ENCODE data around the gene DHRS9. TPM values are rescaled to one million over a fixed set of nuclear protein-coding genes. Genes with fewer than 3 reads are reported as not detected.

The DHRS9 gene
- total and polyA plus RNA-seq, 9 of the 15 experiments (the other 6 are each of a cell fraction or from before 2014, with no cell fraction given): 0.27 to 1.7 (median 0.69) TPM

DNA sequence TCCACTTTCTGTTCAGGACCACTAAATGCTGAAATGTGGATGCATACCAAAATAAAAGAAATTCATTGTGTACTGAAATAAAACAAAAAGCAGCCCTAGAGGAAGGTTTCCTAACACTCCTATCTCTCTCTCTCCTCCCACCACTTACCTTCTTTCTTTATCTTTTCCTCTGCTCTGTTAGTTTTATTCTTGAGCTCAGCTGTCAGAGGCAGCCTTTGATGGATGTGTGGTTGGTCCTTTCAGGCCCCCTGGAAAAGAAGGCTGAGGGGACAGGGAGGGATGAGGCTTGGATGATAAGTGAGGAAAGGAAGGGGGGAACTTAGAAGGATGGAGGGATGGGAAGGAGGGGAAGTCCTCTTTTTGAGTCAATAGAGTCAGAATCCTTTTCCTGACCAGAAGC is 47.6 kb downstream of the DHRS9 start:
- ATAC-seq (peak; percentile 53; the same call in 2 of the 3 replicates), DNase-seq (ENCODE audit: extremely low read depth in 1 of 4, low spot score in 3 of 4) (peak in 1 of 4 experiments; percentile 37), FAIRE-seq (no peak)
- Histone ChIP-seq H3K4me1 (replicated peaks in 1 of 2; ENCODE audit: control insufficient read depth in 2 of 2, insufficient read depth in 2 of 2, low read length in 2 of 2) (peaks cover 0 to 10% of the 10 kb centered on the region in 2 experiments; a peak in 2 of 5 replicates), H3K27ac (ENCODE audit: extremely low read depth, low read depth, low read length) (no peak overlapping the region), H2AFZ (ENCODE audit: low read depth, low read length) (no peak overlapping the region), H4K20me1 (replicated peaks; ENCODE audit: control insufficient read depth, insufficient read depth, low read length) (no peaks in the 10 kb centered on the region), H3K27me3 (ENCODE audit: control insufficient read depth in 2 of 2, insufficient read depth in 2 of 2, low read length in 2 of 2) (no peaks in the 10 kb centered on the region), H3K9me1 (ENCODE audit: control insufficient read depth, insufficient read depth, low read length) (no peaks in the 10 kb centered on the region), H3K9ac (ENCODE audit: insufficient read depth in 1 of 2, low read depth in 2 of 2, low read length in 2 of 2) (no peak overlapping the region), H3K4me2 (ENCODE audit: insufficient read depth, low read length) (no peak overlapping the region), H3K9me3 (replicated peaks; ENCODE audit: control insufficient read depth, insufficient read depth, low read depth, low read length) (no peaks in the 10 kb centered on the region; the same call in 1 of the 2 replicates), H3K36me3 (ENCODE audit: control insufficient read depth, insufficient read depth, low read length) (no peaks in the 10 kb centered on the region), H3K79me2 (ENCODE audit: control insufficient read depth, insufficient read depth, low read length) (no peaks in the 10 kb centered on the region), H3K4me3 (no peak overlapping the region)
- intact Hi-C loops (cut with micrococcal nuclease): loop anchor here (10.0 kb wide), 1 partner anchor 408 kb away; no protein-coding TSS in a partner anchor
- TF ChIP-seq CBX8 (IDR thresholded peaks at IDR 0.05; ENCODE audit: borderline replicate concordance, extremely low read depth, low read depth, low read length, poor library complexity, severe bottlenecking) (no peak), CBFA2T3 (IDR thresholded peaks at IDR 0.05) (0 out of 2 replicates have a peak, but pooled peaks have one; percentile 8), MEIS2 (IDR thresholded peaks at IDR 0.05; ENCODE audit: partially characterized antibody) (peak; percentile 58), KDM1A (IDR thresholded peaks at IDR 0.05) (0 out of 4 replicates have a peak, but pooled peaks of 1 of the 2 experiments have one; percentile 12)
- TF ChIP-seq, protein P1, sequence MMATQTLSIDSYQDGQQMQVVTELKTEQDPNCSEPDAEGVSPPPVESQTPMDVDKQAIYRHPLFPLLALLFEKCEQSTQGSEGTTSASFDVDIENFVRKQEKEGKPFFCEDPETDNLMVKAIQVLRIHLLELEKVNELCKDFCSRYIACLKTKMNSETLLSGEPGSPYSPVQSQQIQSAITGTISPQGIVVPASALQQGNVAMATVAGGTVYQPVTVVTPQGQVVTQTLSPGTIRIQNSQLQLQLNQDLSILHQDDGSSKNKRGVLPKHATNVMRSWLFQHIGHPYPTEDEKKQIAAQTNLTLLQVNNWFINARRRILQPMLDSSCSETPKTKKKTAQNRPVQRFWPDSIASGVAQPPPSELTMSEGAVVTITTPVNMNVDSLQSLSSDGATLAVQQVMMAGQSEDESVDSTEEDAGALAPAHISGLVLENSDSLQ (IDR thresholded peaks at IDR 0.05): peak; percentile 77
- POLR2A ChIA-PET: interaction anchor here (0.7 kb wide), 1 partner anchor 32 kb away, joined by 3 read pairs; no protein-coding TSS in a partner anchor
- in situ Hi-C loops (cut with MboI): no loop called here
- BruUV-seq (replicated peaks): no TSS peak
- CTCF ChIA-PET (ENCODE audit: low intra/inter-chr PET ratio): no interaction called here
